Ishikawa (cell line): ENCODE results near the gene ARID1B.

Experiments used
- EP300 ChIP-seq: IDR thresholded peaks from 2 replicates; pipeline ENCODE4 v1.6.1; 2012; ENCODE audit warnings: borderline replicate concordance
- MAX ChIP-seq: IDR thresholded peaks from 2 replicates; pipeline ENCODE4 v1.6.1; 2012
- REST ChIP-seq: IDR thresholded peaks from 2 replicates; pipeline ENCODE4 v1.6.1; 2012; ENCODE audit warnings: low read depth, mild to moderate bottlenecking

GRCh38 chr6:157033428-157034140 is 256.4 kb downstream of the ARID1B start:
- TF ChIP-seq REST (no peak), MAX (no peak), EP300 (no peak)
